GM13977 (cell line): ENCODE measurements around the gene MOGAT3.

Source experiments
- DNase-seq: peaks from one replicate; pipeline ENCODE4 v3.0.0; 2012; ENCODE audit warnings: low spot score
- in situ Hi-C: fragments of 300-500 bp; cut with MboI; formaldehyde crosslinking; loops from one replicate; pipeline ENCODE4 v1.12.0; 2022; ENCODE audit warnings: low sequenced_read_pairs, low pct_unique_long_range_greater_than_20kb, mixed read lengths, inconsistent platforms; ENCODE audit not compliant: unreplicated experiment
- TF ChIP-seq, protein P1 (sequence below): IDR thresholded peaks from 2 replicates; pipeline ENCODE4 v1.5.1; 2012; ENCODE audit warnings: mild to moderate bottlenecking, control low read depth; ENCODE audit not compliant: insufficient read depth; ENCODE audit errors: extremely low read depth, missing control alignments

Gene MOGAT3

DNA sequence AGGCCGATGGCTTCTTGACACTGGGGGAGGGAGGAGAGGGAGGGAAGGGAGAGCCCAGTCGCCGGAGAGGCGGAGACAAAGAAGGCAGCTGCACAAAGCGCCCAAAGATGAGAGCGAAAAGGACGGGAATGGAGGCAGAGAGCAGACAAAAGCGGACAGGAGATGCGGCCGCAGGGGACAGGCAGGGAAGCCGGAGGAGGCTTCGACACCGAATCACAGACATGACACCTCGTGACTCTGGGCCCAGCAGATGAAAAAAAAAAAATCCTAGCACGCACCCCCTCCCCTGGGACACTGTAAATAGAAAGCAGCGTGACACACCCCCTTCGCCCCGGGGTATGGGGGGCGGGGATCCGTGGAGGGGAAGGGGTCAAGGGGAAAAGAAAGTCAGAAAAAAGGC lies 21.7 kb downstream of the MOGAT3 start:
- in situ Hi-C loops, result no loop called here
- TF ChIP-seq, protein P1, sequence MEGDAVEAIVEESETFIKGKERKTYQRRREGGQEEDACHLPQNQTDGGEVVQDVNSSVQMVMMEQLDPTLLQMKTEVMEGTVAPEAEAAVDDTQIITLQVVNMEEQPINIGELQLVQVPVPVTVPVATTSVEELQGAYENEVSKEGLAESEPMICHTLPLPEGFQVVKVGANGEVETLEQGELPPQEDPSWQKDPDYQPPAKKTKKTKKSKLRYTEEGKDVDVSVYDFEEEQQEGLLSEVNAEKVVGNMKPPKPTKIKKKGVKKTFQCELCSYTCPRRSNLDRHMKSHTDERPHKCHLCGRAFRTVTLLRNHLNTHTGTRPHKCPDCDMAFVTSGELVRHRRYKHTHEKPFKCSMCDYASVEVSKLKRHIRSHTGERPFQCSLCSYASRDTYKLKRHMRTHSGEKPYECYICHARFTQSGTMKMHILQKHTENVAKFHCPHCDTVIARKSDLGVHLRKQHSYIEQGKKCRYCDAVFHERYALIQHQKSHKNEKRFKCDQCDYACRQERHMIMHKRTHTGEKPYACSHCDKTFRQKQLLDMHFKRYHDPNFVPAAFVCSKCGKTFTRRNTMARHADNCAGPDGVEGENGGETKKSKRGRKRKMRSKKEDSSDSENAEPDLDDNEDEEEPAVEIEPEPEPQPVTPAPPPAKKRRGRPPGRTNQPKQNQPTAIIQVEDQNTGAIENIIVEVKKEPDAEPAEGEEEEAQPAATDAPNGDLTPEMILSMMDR, result no peak
- DNase-seq, result no peak

GRCh38 chr7:101177644-101178043 lies 23.2 kb downstream of the MOGAT3 start:
- in situ Hi-C loops, result no loop called here
- DNase-seq, result no peak

GRCh38 chr7:101175664-101176063 lies 25.2 kb downstream of the MOGAT3 start:
- in situ Hi-C loops, result no loop called here
- TF ChIP-seq, protein P1, result no peak
- no peak for DNase-seq

More at GRCh38 chr7:101177644-101178043, 23.2 kb downstream of the MOGAT3 start:
- TF ChIP-seq, protein P1, result no peak

GRCh38 chr7:101174322-101174854 lies 26.4 kb downstream of the MOGAT3 start:
- DNase-seq, result no peak
- in situ Hi-C loops, result no loop called here
- TF ChIP-seq, protein P1, result no peak

DNA sequence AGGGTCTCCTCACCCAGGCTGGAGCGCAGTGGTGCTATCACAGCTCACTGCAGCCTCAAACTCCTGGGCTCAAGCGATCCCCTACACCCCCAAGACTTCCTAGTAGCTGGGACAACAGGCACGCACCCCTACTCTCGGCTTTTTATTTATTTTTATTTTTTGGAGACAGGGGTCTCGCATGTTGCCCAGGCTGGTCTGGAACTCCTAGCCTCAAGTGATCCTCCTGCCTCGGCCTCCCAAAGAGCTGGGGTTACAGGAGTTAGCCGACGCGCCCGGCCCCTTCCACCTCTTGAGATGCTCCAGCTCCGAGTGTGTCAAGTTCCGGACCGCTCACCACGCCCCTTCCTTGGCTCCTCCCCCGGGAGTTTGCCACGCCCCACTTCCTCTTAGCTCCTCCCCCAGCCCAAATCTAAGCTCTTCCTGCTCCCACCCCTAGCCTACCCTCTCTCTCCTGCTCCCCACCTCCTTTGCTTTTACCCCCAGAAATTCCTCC lies 27.0 kb downstream of the MOGAT3 start:
- TF ChIP-seq, protein P1, result no peak
- DNase-seq, result peak; percentile 90
- in situ Hi-C loops, result no loop called here

DNA sequence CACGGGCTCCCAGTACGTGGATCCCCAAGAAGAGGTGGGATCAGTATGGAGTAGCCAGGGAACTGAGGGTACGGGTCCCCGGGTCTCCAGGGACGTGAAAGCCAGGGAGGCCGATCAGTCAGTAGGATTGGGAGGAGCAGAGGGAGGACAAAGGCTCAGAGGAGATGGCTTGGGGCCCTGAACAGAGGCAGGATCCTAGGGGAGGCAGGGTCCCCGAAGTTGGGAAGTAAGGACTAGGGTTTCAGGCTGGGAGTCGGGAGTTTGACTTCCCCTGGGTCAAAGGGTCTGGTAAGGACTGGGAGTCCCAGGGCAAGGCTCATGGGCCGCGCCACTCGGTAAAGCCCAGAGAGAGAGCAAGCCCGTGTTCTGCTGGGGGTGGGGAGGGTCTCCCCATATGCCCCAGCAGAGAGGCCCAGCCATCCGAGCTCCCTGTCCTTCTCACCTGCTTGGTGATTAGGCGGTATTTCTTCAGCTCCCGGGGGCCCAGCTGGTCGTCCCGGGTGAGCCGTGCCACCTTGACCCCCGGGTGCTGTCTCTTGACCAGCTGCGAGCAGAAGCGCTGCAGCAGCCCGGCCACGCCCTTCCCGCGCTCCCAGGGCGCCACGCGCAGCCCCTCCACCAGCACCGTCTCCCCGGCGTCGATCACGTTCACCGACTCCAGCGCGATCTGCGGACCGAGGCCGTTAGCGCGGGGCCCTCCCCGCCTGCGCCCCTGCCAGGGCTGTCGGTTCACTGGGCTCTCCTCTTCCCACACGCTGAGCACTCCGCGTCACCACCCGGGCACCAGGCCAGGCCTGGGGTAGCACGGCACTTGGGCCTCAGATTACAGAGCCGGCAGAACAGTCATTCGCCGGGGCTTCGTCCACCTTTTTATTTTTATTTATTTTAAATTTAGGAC lies 27.7 kb downstream of the MOGAT3 start:
- in situ Hi-C loops, result no loop called here
- TF ChIP-seq, protein P1, result no peak
- no peak for DNase-seq
